ENCODE measurements around the gene PLCE1. TPM values are rescaled to one million over a fixed set of nuclear protein-coding genes. Genes with fewer than 3 reads are reported as not detected.

Gene PLCE1
- total RNA-seq, 2 donors from 2014 or later, result 0.06 TPM; not detected in 1

DNA sequence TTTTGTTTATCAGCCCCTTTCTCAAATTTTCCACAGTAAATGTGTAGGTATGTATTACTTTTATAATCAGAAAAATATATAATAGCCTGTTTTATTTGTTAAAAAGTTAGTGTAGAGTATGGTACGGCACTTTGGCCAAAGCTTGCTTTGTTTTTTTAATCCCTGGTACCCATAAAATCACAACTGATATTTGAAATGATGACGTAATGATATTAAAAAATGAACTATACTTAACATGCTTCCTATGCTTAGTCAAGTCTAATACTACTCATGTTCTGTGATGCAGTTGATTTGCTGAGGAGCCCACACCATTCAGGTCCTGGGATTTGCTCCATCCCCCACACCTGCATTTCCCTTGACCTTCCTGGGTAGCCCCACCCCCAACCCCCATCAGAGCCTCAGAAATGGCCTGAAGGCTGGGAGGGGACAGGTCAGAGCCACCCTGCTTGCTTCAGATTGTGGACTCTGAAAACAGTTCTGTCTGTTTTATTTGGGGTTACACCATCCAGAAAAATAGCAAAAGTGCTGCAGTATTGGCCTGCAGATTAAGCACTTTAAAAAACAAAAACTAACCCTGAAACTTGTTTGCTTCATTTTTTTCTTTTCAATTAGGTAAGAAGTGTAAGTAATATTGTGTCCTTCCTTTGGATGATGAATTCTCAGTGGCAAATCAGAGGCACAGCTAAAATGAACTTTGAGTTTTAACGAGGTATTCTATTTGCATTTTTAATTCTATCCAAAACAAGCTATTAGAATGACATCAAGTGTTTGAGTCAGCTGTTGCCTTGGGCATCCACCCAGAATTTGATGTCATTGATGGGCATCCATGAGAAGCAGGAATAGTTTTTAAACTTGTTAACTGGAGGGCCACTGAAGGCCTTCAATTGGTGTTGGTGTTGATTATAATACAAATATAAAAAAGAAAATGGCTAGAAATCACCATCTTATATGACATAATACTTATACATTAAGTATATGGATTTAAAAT is 23.3 kb downstream of the PLCE1 start:
- Mint-ChIP-seq H3K36me3 (no peaks in the 10 kb centered on the region), H3K4me3 (no peak overlapping the region), H3K27me3 (peaks cover 6 to 7% of the 10 kb centered on the region in 2 donors), H3K4me1 (ENCODE audit: low read depth in 2 of 2) (no peaks in the 10 kb centered on the region), H3K27ac (no peak overlapping the region), H3K9me3 (no peaks in the 10 kb centered on the region)
- ATAC-seq (no peak), DNase-seq (ENCODE audit: low spot score) (no peak)

- no peaks in the 10 kb centered on the region for H3K36me3 Mint-ChIP-seq
- no peaks in the 10 kb centered on the region for H3K4me1 Mint-ChIP-seq (ENCODE audit: low read depth in 2 of 2)
- H3K27me3 Mint-ChIP-seq, result peaks cover 0 to 11% of the 10 kb centered on the region in 2 donors
- no peak for ATAC-seq
- H3K4me3 Mint-ChIP-seq, result no peak overlapping the region
- no peak for DNase-seq (ENCODE audit: low spot score)
- no peaks in the 10 kb centered on the region for H3K9me3 Mint-ChIP-seq
- no peak overlapping the region for H3K27ac Mint-ChIP-seq
Measured at GRCh38 chr10:94018107-94018506, 24.4 kb downstream of the PLCE1 start.

DNA sequence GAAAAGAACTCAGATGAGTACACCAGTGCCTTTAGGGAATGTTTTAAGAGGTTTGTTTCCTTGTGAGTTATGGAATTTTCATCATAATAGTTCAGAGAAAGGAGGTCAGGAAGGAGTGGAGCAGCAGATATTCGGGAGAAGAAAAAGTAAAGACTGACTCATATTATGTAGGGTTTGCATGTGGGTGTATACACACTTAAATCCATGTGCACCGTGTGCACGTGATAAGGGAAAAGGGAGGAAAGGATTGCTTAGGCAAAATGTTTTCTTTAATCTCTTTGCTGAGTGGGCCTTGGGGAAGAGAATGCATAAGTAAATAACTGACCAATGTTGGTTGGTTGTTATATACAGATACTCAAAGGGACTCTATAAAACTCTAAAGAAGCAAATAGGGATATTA is 30.2 kb downstream of the PLCE1 start:
- H3K4me1 Mint-ChIP-seq (ENCODE audit: low read depth in 2 of 2), result no peaks in the 10 kb centered on the region
- DNase-seq (ENCODE audit: low spot score), result no peak
- no peak for ATAC-seq
- no peak overlapping the region for H3K4me3 Mint-ChIP-seq
- no peaks in the 10 kb centered on the region for H3K36me3 Mint-ChIP-seq
- peaks cover 0 to 4% of the 10 kb centered on the region in 2 donors for H3K27me3 Mint-ChIP-seq
- peaks cover 9% of the 10 kb centered on the region for H3K9me3 Mint-ChIP-seq
- no peak overlapping the region for H3K27ac Mint-ChIP-seq

GRCh38 chr10:94024407-94024806 is 30.7 kb downstream of the PLCE1 start:
- Mint-ChIP-seq H3K27me3 (peaks cover 0 to 4% of the 10 kb centered on the region in 2 donors), H3K4me1 (ENCODE audit: low read depth in 2 of 2) (no peaks in the 10 kb centered on the region), H3K9me3 (peaks cover 12% of the 10 kb centered on the region), H3K4me3 (no peak overlapping the region), H3K36me3 (peaks cover 2% of the 10 kb centered on the region), H3K27ac (no peak overlapping the region)
- DNase-seq (ENCODE audit: low spot score), result no peak
- no peak for ATAC-seq

DNA sequence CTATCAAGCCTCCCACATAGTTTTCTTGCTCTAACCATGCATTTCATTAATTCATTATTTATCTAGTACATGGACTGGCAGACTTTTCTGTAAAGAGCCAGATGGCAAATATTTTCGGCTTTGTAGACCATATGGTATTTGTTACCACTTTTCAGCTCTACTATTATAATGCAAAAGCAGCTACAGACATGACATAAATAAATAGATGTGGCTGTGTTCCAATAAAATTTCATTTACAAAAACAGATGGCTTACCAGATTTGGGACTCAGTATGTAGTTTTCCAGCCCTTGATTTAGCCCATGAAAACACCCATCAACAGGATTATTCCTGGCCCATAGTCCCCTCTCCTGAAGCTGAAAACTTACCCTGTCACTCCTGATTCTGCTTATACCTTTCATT is 32.1 kb downstream of the PLCE1 start:
- Mint-ChIP-seq H3K27me3 (peaks cover 0 to 4% of the 10 kb centered on the region in 2 donors), H3K4me1 (ENCODE audit: low read depth in 2 of 2) (no peaks in the 10 kb centered on the region), H3K4me3 (no peak overlapping the region), H3K9me3 (peaks cover 18% of the 10 kb centered on the region), H3K27ac (no peak overlapping the region), H3K36me3 (peaks cover 5% of the 10 kb centered on the region)
- DNase-seq (ENCODE audit: low spot score) (no peak), ATAC-seq (no peak)

DNA sequence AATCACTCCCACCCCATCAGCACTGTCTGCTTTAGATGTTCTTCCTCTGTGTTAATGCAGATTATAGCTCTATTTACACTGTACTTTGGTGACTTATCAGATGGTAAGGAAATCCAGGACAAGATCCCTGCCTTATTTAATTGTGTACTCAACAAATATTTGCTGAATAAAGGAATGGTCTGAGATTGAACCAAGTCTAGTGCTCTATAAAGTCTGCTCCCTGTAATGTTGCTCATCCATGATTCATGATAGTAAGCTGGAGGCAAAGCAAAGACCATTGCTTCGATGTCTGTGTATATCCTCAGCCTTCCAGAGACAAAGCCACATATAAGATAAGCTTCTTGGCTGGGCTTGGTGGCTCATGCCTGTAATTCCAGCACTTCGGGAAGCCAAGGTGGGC is 33.5 kb downstream of the PLCE1 start:
- H3K36me3 Mint-ChIP-seq, result peaks cover 16% of the 10 kb centered on the region
- no peak for ATAC-seq
- H3K27ac Mint-ChIP-seq, result no peak overlapping the region

GRCh38 chr10:94029955-94030354 is 36.2 kb downstream of the PLCE1 start:
- Mint-ChIP-seq H3K36me3 (peaks cover 16% of the 10 kb centered on the region), H3K27me3 (peaks cover 0 to 8% of the 10 kb centered on the region in 2 donors), H3K27ac (no peak overlapping the region), H3K4me1 (ENCODE audit: low read depth in 2 of 2) (no peaks in the 10 kb centered on the region), H3K9me3 (peaks cover 28% of the 10 kb centered on the region), H3K4me3 (no peak overlapping the region)
- no peak for ATAC-seq
- DNase-seq (ENCODE audit: low spot score), result no peak

More for the DNA sequence above, 33.5 kb downstream of the PLCE1 start:
- Mint-ChIP-seq H3K9me3 (peaks cover 28% of the 10 kb centered on the region), H3K4me1 (ENCODE audit: low read depth in 2 of 2) (no peaks in the 10 kb centered on the region), H3K27me3 (peaks cover 4 to 8% of the 10 kb centered on the region in 2 donors), H3K4me3 (no peak overlapping the region)
- DNase-seq (ENCODE audit: low spot score), result no peak

GRCh38 chr10:94035982-94036765 is 42.4 kb downstream of the PLCE1 start:
- H3K9me3 Mint-ChIP-seq, result peaks cover 7% of the 10 kb centered on the region
- no peak overlapping the region for H3K4me3 Mint-ChIP-seq

DNA sequence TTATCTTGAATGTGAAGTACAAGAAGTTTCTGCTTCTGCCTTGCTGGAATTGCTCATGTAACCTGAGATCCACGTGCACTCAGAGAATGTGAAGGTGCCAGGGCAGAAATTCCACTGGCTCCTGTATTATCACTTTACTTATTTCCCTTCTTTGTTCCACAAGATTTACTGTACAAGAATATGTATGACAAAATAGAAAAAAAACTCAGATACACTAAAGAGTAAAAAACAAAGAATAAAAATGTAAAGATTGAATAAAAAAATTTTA is 43.0 kb downstream of the PLCE1 start:
- Mint-ChIP-seq H3K27ac (no peak overlapping the region), H3K27me3 (peaks cover 2 to 3% of the 10 kb centered on the region in 2 donors), H3K9me3 (peaks cover 3% of the 10 kb centered on the region), H3K4me3 (no peak overlapping the region), H3K4me1 (ENCODE audit: low read depth in 2 of 2) (no peaks in the 10 kb centered on the region), H3K36me3 (peaks cover 2% of the 10 kb centered on the region)
- ATAC-seq (no peak), DNase-seq (ENCODE audit: low spot score) (no peak)

More at GRCh38 chr10:94035982-94036765, 42.4 kb downstream of the PLCE1 start:
- peaks cover 7% of the 10 kb centered on the region for H3K36me3 Mint-ChIP-seq
- H3K27ac Mint-ChIP-seq, result no peak overlapping the region
- H3K27me3 Mint-ChIP-seq, result peaks cover 2 to 8% of the 10 kb centered on the region in 2 donors
- DNase-seq (ENCODE audit: low spot score) (no peak), ATAC-seq (no peak)
- H3K4me1 Mint-ChIP-seq (ENCODE audit: low read depth in 2 of 2), result no peaks in the 10 kb centered on the region

DNA sequence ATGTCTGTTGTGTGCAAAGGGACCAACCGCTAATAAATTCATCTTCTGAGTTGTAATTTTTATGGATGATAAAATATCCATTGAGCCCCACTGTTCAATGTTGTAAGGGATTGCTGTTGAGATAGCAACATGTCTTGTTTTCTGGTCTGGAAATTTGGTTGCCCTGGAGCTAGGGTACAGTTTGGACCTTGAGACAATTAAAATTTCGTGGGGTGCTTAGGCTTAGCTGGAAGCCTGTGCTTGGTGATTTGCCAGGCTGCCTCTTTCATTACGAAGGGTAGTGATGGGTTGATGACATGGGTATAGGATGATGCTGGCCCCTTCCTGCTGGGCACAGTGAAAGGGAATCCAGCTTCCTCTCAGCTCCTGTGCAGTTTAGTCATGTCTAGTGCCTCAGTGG is 43.6 kb downstream of the PLCE1 start:
- H3K27ac Mint-ChIP-seq, result no peak overlapping the region
- peaks cover 0 to 2% of the 10 kb centered on the region in 2 donors for H3K27me3 Mint-ChIP-seq
- H3K9me3 Mint-ChIP-seq, result no peaks in the 10 kb centered on the region
- H3K36me3 Mint-ChIP-seq, result no peaks in the 10 kb centered on the region
- DNase-seq (ENCODE audit: low spot score) (no peak), ATAC-seq (no peak)
- H3K4me1 Mint-ChIP-seq (ENCODE audit: low read depth in 2 of 2), result no peaks in the 10 kb centered on the region
- H3K4me3 Mint-ChIP-seq, result no peak overlapping the region

DNA sequence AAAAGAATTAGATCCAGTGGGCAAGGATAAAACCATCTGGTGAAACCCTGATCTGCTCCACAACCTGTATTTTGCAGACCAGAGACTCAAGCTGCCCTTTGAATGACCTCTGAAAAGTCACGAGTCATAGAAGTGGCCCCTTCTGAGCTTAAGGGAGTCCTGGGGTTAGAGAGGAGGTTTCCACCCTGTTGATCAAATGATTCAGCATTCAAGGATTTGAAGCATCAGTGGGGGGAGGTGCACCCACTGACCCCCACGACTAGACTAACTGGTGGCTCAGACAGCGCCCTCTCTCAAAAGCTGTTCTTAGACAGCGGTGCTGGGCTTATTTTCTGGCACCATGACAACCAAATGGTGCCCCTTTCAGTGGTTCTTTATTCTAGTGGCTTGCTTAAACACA is 44.3 kb downstream of the PLCE1 start:
- Mint-ChIP-seq H3K4me3 (no peak overlapping the region), H3K36me3 (no peaks in the 10 kb centered on the region), H3K4me1 (ENCODE audit: low read depth in 2 of 2) (no peaks in the 10 kb centered on the region), H3K9me3 (no peaks in the 10 kb centered on the region), H3K27ac (no peak overlapping the region), H3K27me3 (peaks cover 0 to 2% of the 10 kb centered on the region in 2 donors)
- ATAC-seq, result no peak
- no peak for DNase-seq (ENCODE audit: low spot score)

- H3K4me1 Mint-ChIP-seq (ENCODE audit: low read depth in 2 of 2), result no peaks in the 10 kb centered on the region
Measured at GRCh38 chr10:94041206-94041605, 47.5 kb downstream of the PLCE1 start.

DNA sequence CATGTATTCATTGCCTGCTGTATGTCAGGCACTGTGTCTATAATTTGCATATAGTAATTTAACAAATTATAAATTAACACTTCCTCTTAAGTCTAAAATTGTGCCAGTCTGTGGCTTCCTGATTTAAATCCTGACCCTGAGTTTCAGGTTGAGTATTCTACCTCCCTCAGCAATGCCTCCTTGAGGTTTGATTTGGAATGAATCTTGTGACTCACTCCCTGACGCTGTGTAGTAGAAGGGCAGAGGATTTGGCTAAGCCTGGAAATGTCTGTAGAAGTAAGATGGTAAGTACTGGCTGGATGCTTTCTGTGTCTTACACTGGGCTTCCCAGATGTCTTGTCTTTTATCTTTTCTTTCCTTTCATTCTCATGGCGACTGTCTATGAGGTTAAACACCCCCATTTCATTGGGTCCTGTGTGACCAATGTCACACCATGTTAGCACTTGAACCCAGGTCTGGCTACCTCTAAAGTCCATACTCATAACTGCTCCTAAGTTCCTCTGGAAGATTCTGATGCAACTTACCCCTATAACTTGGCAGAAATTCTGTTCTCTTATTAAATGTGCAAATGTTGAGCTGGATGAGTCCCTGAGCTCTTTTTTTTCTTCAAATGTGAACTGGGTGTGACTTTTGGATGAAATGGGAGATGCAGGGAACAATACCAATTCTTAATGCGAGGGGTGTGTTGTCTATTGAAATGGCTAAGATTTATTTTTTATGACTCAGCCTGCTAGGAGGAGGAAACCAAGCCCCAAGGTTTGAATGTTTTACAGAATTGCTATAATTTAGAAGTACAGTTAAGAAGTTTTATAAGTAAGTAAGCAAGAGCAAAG is 48.5 kb downstream of the PLCE1 start:
- no peak overlapping the region for H3K4me3 Mint-ChIP-seq
- no peaks in the 10 kb centered on the region for H3K4me1 Mint-ChIP-seq (ENCODE audit: low read depth in 2 of 2)
- ATAC-seq, result no peak
- H3K36me3 Mint-ChIP-seq, result no peaks in the 10 kb centered on the region
- H3K27ac Mint-ChIP-seq, result no peak overlapping the region
- no peaks in the 10 kb centered on the region for H3K9me3 Mint-ChIP-seq
- H3K27me3 Mint-ChIP-seq, result no peaks in the 10 kb centered on the region
- no peak for DNase-seq (ENCODE audit: low spot score)

More at GRCh38 chr10:94041206-94041605, 47.5 kb downstream of the PLCE1 start:
- no peak overlapping the region for H3K4me3 Mint-ChIP-seq
- no peak overlapping the region for H3K27ac Mint-ChIP-seq
- H3K27me3 Mint-ChIP-seq, result peaks cover 0 to 2% of the 10 kb centered on the region in 2 donors
- ATAC-seq (no peak), DNase-seq (ENCODE audit: low spot score) (no peak)
- H3K9me3 Mint-ChIP-seq, result no peaks in the 10 kb centered on the region
- no peaks in the 10 kb centered on the region for H3K36me3 Mint-ChIP-seq
